Measurements from ENCODE around the gene PPM1H. TPM values are rescaled to one million over a fixed set of nuclear protein-coding genes. Genes with fewer than 3 reads are reported as not detected.

Gene PPM1H
- total RNA-seq, result 23.3 TPM

GRCh38 chr12:62934799-62935674, at the start of gene PPM1H:
TSS of gene PPM1H (minus strand) at chr12:62935150. CDS start at chr12:62934736, 414 bp downstream.

Small RNAs within 50 kb of the gene (small RNA-seq; reads per million reads assigned to genes)
- gene MIRLET7I (ENCODE audit: low replicate concordance) (1,375 reads per million, percentile 99 among the genes with 10 or more reads in this experiment), gene RF00019 (ENCODE audit: low replicate concordance) (not detected), gene RNU1-83P (ENCODE audit: low replicate concordance) (0.09 reads per million)

Other genes with a start within 250 kb of the PPM1H start
- 38.7 TPM for gene AVPR1A, start 216.1 kb upstream of the PPM1H start, total RNA-seq